ENCODE data around the gene CLDN9. TPM values are rescaled to one million over a fixed set of nuclear protein-coding genes. Genes with fewer than 3 reads are reported as not detected.
A peak's percentile ranks its signal among the peaks of the same experiment; 100 is the strongest.

CLDN9 gene
- total RNA-seq, 4 donors from 2014 or later: not detected

- no peak for DNase-seq
- peaks cover 7 to 47% (median 33%) of the 10 kb centered on the region in 4 donors for H3K27me3 ChIP-seq
- no peaks in the 10 kb centered on the region for H3K36me3 ChIP-seq
- TF ChIP-seq CTCF (IDR thresholded peaks at IDR 0.05) (peak in 2 of 6 experiments; percentile 3 to 8), POLR2A (IDR thresholded peaks at IDR 0.05) (peak in 1 of 4 donors; percentile 35)
- H3K4me3 ChIP-seq: peak within 1 kb of the TSS; percentile 58 to 81 (median 72)
- WGBS, 2 donors: 0% methylated on average over 5 of the region's 98 CpGs; no CpG with 5 or more reads in 1 of the 2 donors
- H3K9me3 ChIP-seq: no peaks in the 10 kb centered on the region
- intact Hi-C loops (cut with DNase I): no loop called here
- peak within 1 kb of the TSS; percentile 59 to 85 (median 70) for H3K27ac ChIP-seq
- peaks cover 34 to 75% (median 51%) of the 10 kb centered on the region in 3 donors for H3K4me1 ChIP-seq
Observed at GRCh38 chr16:2968738-2969544, 43.8 kb upstream of the CLDN9 start, which contains the start of gene PAQR4. Gene PAQR4 (plus strand): TSS chr16:2969348. CDS start chr16:2969675, 327 bp downstream.

- H3K4me1 ChIP-seq: peaks cover 25 to 66% (median 42%) of the 10 kb centered on the region in 3 donors
Observed at GRCh38 chr16:2969545-2970521, 42.9 kb upstream of the CLDN9 start.

GRCh38 chr16:2970563-2970962 is 42.2 kb upstream of the CLDN9 start:
- H3K4me3 ChIP-seq: peak overlapping the region; percentile 58 to 81 (median 72)
- peaks cover 0 to 31% (median 21%) of the 10 kb centered on the region in 4 donors for H3K27me3 ChIP-seq
- peaks cover 18 to 59% (median 35%) of the 10 kb centered on the region in 3 donors for H3K4me1 ChIP-seq
- H3K9me3 ChIP-seq: no peaks in the 10 kb centered on the region
- WGBS, 2 donors: 83% methylated on average over 2 to 3 of the region's 6 CpGs
- peaks cover 0 to 6% (median 0%) of the 10 kb centered on the region in 3 donors for H3K36me3 ChIP-seq
- intact Hi-C loops (cut with DNase I): no loop called here
- DNase-seq: no peak
- peak overlapping the region in 3 of 4 donors; percentile 7 to 85 (median 59) for H3K27ac ChIP-seq
- TF ChIP-seq POLR2A (IDR thresholded peaks at IDR 0.05) (no peak), CTCF (IDR thresholded peaks at IDR 0.05) (no peak)

More at GRCh38 chr16:2969545-2970521, 42.9 kb upstream of the CLDN9 start:
- intact Hi-C loops (cut with DNase I): no loop called here
- Histone ChIP-seq H3K27me3 (peaks cover 0 to 38% (median 24%) of the 10 kb centered on the region in 4 donors), H3K36me3 (peaks cover 0 to 6% (median 0%) of the 10 kb centered on the region in 3 donors), H3K27ac (peak overlapping the region; percentile 59 to 85 (median 70)), H3K4me3 (peak overlapping the region; percentile 58 to 81 (median 72)), H3K9me3 (no peaks in the 10 kb centered on the region)
- no peak for DNase-seq
- TF ChIP-seq CTCF (IDR thresholded peaks at IDR 0.05) (peak in 5 of 6 experiments; percentile 23 to 62 (median 34)), POLR2A (IDR thresholded peaks at IDR 0.05) (no peak)
- no CpG with 5 or more reads among the region's 83 CpGs for WGBS, 2 donors

- intact Hi-C loops (cut with DNase I): no loop called here
- Histone ChIP-seq H3K27me3 (peaks cover 0 to 23% (median 13%) of the 10 kb centered on the region in 4 donors), H3K27ac (no peak overlapping the region), H3K9me3 (no peaks in the 10 kb centered on the region), H3K4me1 (peaks cover 18 to 51% (median 35%) of the 10 kb centered on the region in 3 donors), H3K36me3 (peaks cover 0 to 6% (median 0%) of the 10 kb centered on the region in 3 donors), H3K4me3 (no peak overlapping the region)
- no peak for TF ChIP-seq CTCF (IDR thresholded peaks at IDR 0.05)
- TF ChIP-seq POLR2A (IDR thresholded peaks at IDR 0.05): no peak
- DNase-seq: no peak
- 74 to 76% methylated on average over 5 to 8 of the region's 35 CpGs for WGBS, 2 donors
Observed at GRCh38 chr16:2971134-2971984, 41.4 kb upstream of the CLDN9 start.

Data from esophagus squamous epithelium (tissue), 5 donors.